GM21381 (cell line): ENCODE results near the gene PRDM16.

Experiments
- ATAC-seq: cut with Tn5 transposase; IDR thresholded peaks from one replicate; pipeline ENCODE4 v1.9.1; 2021; ENCODE audit warnings: mild to moderate bottlenecking, moderate library complexity; ENCODE audit not compliant: unreplicated experiment

The PRDM16 gene

DNA sequence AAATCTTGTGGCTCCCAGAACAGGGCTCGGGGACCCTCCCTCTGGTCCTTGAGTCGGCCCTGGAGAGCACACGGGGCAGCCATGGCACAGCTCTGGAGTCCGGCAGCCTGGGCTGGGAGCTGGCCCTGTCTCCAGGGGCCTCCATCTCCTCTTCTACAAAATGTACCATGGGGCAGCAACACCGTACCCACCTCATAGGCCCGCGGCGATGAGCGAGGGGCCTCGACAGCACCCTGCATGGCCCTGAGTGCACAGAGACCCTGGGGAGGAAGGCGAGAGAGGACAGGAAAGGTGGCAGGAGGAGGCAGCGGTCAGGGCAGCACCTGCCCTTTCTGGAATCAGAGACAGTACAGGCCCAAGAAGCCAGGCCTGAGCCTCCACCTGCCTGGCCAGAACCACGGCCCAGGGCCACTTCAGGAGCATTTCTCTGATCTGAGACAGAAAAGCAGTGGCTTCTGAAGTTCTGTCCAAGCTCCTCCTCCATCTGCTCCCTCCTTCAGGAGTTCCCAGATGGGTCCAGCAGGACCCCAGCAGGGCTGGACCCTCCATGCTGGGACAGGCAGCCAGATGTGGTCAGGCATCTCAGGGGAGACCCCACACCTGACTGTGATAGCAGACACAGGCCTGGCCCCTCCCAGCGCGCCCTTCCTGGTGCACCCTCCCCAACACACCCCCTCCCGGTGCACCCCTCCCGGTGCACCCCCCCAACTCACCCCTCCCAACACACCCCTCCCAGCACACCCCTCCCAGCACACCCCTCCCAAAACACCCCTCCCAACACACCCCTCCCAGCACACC, 309.6 kb downstream of the PRDM16 start:
- no peak for ATAC-seq

DNA sequence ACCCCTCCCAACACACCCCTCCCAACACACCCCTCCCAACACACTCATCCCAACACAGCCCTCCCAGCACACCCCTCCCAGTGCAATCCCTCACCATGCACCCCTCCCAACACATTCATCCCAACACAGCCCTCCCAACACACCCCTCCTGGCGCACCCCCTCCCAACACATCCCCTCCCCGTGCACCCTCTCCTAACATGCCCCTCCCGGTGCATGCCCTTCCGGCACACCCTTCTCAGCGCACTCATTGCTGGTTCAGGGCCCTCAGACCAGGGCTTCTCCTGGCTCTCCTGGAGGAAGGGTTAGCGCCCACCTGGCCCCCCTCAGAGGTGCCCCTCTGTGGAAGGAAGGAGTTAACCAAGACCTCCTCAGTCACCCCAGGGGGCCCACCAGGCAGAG, 310.9 kb downstream of the PRDM16 start:
- ATAC-seq = no peak

DNA sequence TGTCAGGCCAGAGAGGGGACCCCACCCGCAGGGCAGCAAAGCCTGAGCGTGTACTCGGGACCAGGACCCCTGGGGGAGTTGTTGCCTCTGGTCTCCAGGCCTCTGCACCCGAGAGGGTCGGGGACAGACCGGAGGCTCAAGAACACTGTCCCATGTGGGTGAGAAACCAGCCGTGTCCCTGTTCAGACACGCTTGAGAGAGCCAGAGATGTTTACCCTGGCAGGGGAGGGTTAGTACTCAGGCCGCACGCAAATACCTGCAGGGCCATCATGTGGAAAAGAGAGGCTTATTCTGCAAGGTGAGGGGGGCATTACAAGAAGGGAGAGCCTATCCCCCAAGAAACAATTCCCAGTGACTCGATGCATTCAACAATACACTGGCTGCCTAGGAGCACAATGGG, 311.5 kb downstream of the PRDM16 start:
- ATAC-seq = no peak

DNA sequence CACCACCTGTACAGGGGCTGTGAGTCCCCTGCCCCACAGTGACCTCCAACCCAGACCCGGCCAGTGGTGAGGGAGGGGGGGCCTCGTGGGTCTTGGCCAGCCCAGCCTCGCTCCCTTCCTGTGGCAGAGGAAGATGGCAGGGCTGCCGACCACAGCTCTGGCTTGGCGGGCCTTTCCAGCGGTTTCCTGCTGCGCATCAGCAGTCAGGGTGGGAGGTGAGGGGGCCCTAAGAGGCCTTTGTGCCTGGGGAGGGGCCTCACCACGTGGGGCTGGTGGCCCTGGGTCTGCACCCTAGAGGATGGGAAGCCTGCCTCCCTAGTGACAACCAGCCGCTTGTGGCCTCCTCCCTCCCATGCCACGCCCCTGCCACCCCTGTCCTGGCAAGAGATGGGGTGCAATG, 312.9 kb downstream of the PRDM16 start:
- ATAC-seq = no peak

DNA sequence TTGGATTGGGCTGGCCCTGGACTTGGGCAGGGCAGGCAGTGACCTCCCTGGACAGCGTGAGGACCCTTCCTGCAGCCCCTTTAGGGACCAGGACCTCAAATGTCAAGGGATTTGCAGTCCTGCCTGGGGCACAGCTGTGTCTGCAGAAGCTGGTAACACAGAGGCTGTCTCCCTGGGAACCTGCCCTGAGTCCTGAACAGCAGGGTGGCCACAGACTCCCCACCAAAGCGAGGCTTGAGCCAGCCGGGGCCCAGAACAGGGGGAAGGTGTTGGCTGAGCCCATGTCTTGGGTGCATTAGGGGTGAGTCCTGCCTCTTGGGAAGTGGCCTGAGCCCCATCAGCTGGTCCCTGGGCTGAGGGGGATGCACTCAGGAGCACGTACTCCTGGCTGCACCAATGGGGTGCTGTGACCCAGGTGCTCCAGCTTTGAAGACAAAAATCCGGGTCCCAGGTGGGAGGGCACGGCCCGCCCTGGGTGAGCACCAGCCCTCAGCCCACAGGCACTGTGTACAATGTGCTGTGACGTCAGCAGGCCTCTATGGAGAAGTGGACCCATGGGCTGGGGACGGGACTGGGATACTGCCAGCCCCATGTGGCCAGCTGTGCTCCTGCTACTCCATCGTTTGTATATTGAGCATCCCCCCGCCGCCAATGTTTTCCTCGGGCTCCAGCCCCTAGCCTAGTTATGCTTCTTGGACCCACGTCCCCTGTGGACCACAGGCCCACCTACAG, 313.5 kb downstream of the PRDM16 start:
- no peak for ATAC-seq

DNA sequence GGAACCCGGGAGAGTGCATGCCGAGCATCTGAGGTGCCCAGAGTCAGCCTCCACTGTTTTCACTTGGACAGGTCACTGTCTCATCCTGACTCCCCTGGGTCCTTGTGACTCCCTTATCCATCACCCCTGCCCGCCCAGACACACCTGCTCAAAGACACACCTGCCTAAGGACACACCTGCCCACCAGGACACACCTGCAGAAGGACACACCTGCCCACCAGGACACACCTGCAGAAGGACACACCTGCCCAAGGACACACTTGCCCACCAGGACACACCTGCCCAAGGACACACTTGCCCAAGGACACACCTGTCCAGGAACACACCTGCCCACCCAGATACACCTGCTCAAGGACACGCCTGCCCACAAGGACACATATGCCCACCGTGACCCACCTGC, 314.7 kb downstream of the PRDM16 start:
- no peak for ATAC-seq

DNA sequence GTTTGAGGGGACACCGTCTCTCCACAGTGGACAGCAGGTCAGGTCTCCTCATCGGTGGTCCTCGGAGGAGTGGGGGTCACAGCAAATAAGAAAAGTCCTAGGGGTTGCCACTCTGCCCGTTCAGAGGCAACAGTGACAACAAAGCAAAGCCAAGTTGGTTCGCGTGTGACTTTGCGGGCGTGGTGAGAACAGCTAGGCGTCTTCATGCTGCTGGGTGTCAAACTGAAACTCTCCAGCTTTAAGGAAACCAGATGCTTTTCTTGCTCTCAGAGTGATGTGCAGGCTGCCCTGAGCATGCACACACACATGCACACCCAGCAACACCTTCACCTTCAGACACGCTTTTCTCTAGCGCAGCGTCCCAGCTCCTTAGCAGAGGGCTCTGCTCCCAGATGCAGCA, 315.4 kb downstream of the PRDM16 start:
- no peak for ATAC-seq

DNA sequence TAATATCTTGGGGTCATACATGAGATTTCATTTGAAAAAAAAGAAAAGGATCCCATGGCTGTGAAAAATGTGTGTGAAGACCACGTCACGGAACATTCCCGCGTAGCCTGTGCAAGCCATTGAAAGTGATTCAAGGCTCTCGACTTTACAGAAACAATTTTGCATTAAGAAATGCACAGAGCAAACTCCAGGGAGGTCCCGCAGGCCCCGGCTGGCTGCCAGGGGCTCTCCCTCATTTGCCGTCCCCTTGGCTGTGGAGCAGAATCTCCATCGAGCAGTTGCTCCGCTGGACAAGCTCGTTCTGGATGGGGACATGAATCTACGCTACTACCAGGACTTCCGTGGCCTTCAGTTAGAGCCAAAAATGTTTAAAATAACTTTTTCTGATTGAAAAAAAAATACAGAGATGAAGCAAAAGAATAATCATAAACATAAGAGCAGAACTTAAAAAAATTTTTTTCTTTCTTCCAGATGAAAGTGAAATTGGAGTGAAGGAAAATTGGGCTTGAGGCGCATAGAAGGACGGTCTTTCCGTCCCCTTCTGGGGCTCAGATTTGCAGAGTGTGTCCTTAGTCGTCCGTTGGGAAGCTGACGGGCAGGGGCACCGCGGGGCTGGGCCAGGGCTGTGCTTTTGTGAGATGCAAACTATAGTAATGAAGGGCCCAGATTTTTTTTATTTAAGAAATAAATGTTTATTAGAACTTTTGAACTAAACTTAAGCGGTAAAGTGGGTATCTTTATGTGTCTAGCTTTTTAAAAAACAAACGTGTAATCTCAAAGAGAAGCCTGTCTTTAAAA, 317.4 kb downstream of the PRDM16 start:
- ATAC-seq = no peak

DNA sequence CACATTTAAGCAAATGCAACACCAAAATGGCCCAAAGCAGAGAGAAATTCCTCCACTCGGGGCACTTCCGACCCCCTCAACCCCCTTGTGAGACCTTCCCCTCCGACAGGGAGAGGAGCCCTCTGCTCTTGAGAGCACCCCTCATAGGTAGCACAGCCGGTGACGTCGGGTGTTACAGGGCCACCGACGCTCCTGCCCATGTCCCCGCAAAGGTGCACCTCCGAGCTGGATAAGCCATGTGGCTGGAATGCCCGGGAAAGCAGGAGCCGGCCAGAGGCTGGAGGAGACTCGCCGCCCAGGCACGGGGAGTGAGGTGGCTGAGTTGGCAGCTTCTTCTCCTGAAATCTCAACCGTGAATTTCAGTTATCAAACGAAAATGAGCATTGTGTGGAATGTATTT, 318.4 kb downstream of the PRDM16 start:
- ATAC-seq = no peak

DNA sequence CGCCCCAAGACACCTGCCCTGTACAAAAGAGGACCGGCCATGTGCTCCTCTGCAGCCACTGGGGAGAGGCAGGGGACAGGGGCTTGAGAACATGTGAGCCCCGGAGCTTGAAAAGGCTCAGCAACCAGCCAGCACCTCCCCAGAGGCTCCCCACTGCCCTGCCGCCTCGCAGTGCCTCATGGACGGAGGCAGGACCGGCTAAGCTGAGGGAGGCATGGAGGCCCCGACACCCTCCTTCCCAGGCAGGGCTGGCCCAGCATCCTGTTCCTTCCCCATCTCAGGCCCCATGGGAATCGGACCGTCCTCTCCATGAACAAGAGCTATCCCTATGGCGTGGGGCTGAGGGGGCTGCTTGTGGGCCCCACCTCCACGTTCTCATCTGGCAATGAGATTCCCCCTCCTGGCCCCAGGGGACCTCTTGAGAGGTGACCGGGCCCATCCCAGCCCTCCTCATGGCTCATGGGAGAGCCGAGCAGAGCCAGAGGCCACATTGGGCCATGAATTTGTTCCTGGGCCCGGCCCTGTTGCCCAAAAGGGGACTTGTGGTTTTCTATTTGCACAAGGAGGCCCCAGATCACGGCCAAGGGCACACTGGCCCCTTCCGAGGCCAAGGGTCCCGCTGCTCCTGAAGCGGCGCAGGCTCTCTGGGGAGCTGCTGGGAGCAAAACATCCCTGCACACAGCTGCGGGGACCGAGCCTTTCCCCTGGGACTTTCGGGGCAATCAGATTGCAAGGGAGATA, 320.3 kb downstream of the PRDM16 start:
- ATAC-seq = no peak

DNA sequence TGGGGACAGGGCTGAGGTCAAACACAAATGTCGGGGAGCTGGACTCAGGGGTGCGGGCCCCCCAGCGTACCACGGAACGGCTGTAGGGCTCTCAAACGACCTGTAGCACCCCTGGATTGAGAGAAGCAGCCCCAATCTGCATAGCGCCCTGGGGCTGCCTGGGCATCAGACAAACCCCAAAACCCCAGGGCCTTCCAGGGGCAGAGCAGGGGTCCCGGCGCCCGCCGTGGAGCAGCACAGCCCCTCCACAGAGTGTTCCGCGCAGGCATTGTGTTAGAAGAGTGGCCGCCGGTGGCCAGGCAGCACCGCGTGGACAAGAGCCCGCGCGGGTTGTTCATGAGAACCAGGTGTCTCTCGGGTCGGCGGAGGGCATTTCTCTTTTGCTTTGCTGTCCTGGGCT, 321.3 kb downstream of the PRDM16 start:
- ATAC-seq = no peak

DNA sequence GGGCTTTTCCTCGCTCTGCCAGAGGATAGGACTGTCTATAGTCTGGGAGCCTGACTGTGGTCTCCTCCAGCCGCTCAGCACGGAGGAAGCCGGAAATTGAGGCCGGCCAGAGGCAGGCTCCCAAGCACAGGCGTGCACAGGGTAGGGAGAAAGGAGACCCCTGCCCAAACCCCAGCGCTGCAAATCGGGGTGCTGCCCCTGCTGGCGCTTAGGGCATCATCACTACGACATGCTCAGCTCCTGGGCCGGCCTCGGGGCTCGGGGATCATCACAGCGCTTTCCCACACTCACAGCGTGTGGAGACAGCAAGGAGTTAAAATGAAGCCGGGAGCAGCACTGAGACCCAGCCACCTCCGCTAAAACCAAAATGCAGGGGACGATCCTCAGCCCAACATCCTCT, 322.7 kb downstream of the PRDM16 start:
- no peak for ATAC-seq

DNA sequence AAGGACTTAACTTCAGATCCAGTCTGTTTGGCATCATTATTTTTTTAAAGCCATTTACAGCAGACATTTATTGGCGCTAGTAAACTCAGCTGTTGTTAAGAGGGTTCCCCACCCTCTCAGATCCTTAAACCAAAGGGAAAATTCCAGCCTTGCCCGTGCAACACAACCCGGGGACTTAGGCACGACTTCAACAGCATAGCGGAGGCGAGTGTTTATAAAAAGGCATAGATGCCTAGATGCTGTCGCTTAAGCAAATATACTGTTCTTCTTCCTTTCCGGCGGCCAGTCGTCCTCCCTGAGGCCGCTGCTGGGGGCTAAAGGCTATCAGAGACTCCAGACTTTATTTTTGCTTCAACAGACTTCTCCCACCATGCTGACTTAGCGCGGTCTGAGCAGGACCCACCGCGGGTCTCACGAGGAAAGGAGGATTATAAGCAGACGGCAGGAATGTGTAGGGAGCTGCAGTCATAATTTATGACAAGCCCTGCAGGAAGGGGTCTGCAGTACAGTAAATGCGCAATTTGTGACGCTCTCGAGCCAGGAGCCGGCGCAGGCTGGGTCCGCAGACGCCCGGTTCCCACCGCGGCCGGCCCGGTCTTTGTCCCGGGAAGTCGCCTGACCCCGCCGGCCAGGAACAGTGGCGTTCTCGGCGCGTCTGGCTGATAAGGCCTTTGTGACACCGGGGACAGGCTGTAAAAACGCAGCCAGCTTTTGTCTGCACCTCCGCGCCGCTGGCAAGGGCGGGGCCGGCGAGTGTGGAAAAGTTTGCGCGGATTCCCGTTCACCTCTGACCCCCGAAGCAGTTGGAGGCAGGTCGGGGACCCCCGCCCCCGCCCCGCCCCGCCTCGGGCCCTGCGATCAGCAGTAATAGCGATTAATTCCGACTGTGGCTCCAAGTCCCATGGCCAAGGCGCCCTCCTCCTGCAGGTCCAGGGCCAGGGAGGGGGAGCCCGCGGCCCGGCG, 324.3 kb downstream of the PRDM16 start:
- ATAC-seq = no peak

DNA sequence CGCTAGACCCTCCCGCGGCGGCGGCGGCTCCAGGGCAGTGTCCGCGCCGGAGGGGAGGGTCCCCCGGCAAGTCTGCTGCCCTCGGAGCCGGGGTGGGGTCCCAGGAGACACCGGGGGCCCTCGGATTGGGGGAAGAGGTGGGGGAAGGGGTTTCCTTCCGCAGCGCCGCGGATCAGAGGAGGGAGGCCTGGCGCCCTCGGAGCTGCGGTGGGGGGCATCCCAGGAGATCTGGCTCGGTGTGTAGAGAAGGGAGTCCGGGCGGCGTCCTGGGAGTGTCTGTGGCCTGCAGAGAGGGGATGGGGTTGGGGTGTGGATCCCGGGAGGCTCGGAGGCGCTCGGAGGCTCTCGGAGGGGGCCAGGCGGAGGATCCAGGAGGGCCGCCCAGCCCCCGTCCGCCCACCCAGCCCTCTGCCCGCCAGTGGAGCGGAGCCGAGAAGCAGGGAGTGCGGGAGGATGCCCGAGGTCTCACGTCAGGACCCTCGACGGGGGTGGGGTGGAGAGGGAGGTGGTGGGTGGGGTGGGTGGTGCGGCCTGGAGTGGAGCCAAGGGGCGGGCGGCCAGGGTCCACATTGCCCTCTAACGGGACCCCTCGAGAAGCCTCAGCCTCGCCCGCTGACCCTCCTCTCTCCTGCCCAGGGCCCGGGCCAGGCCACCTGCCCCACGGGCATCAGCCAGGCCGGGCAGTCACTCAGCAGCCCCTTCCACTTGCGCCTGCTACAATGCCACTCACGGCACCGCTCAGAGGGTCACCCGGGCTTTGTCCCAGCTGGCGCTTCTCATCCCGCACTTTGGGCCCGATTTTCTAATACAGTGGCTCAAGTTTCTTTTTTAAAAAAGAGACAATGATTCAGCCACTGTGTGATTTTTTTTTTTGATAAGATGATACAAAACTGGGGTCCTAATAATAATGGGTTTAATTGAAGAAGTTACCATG, 325.3 kb downstream of the PRDM16 start:
- ATAC-seq = no peak

DNA sequence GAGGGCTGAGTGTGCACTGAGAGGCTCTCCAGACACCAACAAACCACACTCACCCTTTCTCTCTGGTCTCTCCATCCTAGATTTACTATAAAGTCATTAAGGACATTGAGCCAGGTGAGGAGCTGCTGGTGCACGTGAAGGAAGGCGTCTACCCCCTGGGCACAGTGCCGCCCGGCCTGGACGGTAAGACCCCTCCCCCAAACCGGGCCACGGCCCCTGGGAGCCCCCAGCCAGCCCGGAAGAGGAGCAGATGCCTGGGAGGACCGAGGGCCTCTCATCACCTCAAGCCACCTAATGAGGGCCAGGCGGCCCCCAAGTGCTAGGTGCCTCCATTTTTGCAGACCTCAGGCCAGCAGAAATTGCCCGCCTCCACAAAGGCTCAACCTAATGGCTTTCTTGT, 327.4 kb downstream of the PRDM16 start:
- ATAC-seq = no peak

DNA sequence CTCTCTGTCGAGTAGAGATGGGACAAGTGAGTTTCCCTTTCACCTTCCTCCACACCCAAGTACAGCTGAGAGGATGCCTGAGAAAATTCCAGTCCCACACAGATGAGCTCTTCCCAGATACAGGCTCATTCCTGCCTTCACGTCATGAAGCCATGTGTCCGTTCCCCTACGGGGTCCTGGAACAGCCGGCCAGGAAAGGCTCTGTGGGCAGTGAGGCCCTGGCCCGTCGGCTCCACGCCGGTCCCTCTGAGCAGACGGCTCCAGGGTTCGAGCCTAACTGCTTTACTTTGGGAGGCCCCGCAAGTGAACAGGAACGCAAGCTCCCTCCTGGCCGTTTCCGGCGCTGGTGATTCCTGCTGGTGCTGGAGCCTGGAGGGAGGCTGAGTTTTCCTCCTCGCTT, 328.3 kb downstream of the PRDM16 start:
- ATAC-seq = no peak

DNA sequence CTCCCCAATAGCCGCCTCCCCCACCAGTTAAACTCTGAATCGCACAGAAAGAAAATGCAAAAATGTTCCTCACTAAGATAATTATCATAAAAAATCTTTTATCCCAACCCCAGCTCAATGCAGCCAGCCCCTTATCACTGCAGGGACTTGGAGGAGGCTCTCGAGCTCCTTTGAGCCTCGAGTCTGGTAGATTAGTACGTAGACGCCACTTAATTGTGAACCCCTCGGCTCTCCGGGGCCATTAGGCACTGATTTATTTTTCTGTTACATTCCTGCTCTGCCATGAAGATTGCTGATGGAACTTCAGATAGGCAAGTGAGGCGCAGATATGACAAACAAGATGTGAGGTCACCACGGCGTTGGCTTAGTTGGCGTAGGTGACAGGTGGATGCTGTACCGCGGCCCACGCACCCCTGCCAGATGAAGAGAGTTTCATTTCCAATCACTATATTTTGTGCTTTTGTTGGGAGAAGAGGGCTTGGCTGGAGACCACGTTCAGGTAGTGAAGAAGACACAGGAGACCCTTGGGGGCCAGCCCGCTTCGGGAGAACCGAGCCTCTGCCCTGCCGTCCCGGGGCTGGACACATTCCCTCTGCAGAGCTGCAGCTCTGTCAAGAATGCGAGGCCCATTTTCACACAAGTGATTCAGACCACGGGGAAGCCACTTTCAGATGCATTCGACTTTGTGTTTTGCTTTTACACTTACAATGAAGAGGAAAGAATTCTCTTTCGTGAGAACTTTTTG, 329.6 kb downstream of the PRDM16 start:
- no peak for ATAC-seq

DNA sequence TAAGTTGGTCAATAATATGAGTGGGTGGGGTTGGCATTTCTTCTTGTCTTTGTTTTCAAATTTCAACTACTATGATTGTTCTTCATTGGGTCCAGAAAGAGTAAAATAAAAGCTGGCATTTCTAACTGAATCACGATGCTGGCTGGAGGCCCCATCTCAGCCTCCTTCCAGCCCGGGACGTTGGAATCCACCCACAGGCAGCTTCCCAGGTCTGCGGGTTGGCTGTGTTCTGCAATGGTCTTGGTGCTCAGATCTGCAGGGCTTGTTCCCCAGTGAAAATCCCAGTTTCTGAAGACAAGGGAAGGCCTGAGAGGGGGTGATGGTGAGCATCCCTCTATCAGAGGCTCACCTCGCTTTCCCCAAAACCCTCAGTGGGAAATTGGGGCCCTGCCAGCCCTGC, 330.7 kb downstream of the PRDM16 start:
- no peak for ATAC-seq
